Hepatocyte (in vitro differentiated cells): ENCODE results near the gene E2F1. TPM values are rescaled to one million over a fixed set of nuclear protein-coding genes. Genes with fewer than 3 reads are reported as not detected.

Source experiments
- DNase-seq: peaks from one replicate; pipeline ENCODE4 v3.0.0-alpha.2; 2016; ENCODE audit warnings: low spot score
- H2AFZ ChIP-seq: fragments of 200-600 bp; sonication (generic); 2 replicates; pipeline ENCODE4 v1.6.0; 2016; ENCODE audit warnings: antibody characterized with exemption, mild to moderate bottlenecking
- H3K27ac ChIP-seq: fragments of 200-600 bp; sonication (generic); 2 replicates; pipeline ENCODE4 v1.5.1; 2016; ENCODE audit warnings: mild to moderate bottlenecking
- H3K27me3 ChIP-seq: fragments of 200-600 bp; sonication (generic); 2 replicates; pipeline ENCODE4 v1.6.1; 2016
- H3K36me3 ChIP-seq: fragments of 200-600 bp; sonication (generic); replicated peaks from 2 replicates; pipeline ENCODE4 v1.5.1; 2016; ENCODE audit warnings: low read depth; ENCODE audit not compliant: insufficient read depth
- H3K4me1 ChIP-seq: fragments of 200-600 bp; sonication (generic); 2 replicates; pipeline ENCODE4 v1.5.1; 2016; ENCODE audit warnings: mild to moderate bottlenecking, moderate library complexity; ENCODE audit not compliant: insufficient read depth
- H3K4me2 ChIP-seq: fragments of 200-600 bp; sonication (generic); 2 replicates; pipeline ENCODE4 v1.6.0; 2016
- H3K4me3 ChIP-seq: fragments of 200-600 bp; sonication (generic); 2 replicates; pipeline ENCODE4 v1.5.1; 2016; ENCODE audit warnings: mild to moderate bottlenecking
- H3K79me2 ChIP-seq: fragments of 200-600 bp; sonication (generic); 2 replicates; pipeline ENCODE4 v1.6.0; 2017; ENCODE audit warnings: mild to moderate bottlenecking
- H3K9me2 ChIP-seq: fragments of 200-600 bp; sonication (generic); replicated peaks from 2 replicates; pipeline ENCODE4 v1.6.0; 2017; ENCODE audit warnings: mild to moderate bottlenecking; ENCODE audit not compliant: insufficient read depth
- H3K9me3 ChIP-seq: fragments of 200-600 bp; sonication (generic); 2 replicates; pipeline ENCODE4 v1.5.1; 2016; ENCODE audit warnings: low read depth, mild to moderate bottlenecking
- H4K20me1 ChIP-seq: fragments of 200-600 bp; sonication (generic); 2 replicates; pipeline ENCODE4 v1.6.0; 2016; ENCODE audit warnings: mild to moderate bottlenecking; ENCODE audit not compliant: insufficient read depth, poor library complexity, severe bottlenecking
- EZH2 ChIP-seq: fragments of 200-600 bp; sonication (generic); IDR thresholded peaks from 2 replicates; pipeline ENCODE4 v1.6.1; 2016; ENCODE audit warnings: antibody characterized with exemption, mild to moderate bottlenecking, borderline replicate concordance
- EZH2phosphoT487 ChIP-seq: fragments of 200-600 bp; sonication (generic); IDR thresholded peaks from one replicate; pipeline ENCODE4 v1.6.1; 2018; ENCODE audit warnings: antibody characterized with exemption, mild to moderate bottlenecking, low read depth, moderate library complexity; ENCODE audit not compliant: unreplicated experiment, severe bottlenecking
- WGBS: methylation state at CpG from one replicate; pipeline ENCODE4 v1.1.6; 2016; ENCODE audit warnings: low lambda C conversion rate; ENCODE audit errors: missing lambda C conversion rate; 5-methylcytosine and 5-hydroxymethylcytosine counted together
- polyA plus RNA-seq: library from polyadenylated mRNA; unstranded; fragments of >200 nt; fragmentation: Nextera tagmentation; extraction: Ambion mirVana; gene quantifications from 2 replicates; pipeline ENCODE4 v1.2.1, GENCODE V29; 2016
- total RNA-seq: library from RNA; depleted of rRNA; stranded (reverse); fragments of >200 nt; gene quantifications from 2 replicates; pipeline ENCODE4 v1.2.3, GENCODE V29; 2014
- TF ChIP-seq, protein P1 (sequence below): fragments of 200-600 bp; sonication (generic); IDR thresholded peaks from 2 replicates; pipeline ENCODE4 v1.5.1; 2016; ENCODE audit warnings: antibody characterized with exemption, mild to moderate bottlenecking; ENCODE audit not compliant: poor library complexity

E2F1 gene
- total and polyA plus RNA-seq, 2 experiments from 2014 or later: 9.1 to 11.8 TPM

DNA sequence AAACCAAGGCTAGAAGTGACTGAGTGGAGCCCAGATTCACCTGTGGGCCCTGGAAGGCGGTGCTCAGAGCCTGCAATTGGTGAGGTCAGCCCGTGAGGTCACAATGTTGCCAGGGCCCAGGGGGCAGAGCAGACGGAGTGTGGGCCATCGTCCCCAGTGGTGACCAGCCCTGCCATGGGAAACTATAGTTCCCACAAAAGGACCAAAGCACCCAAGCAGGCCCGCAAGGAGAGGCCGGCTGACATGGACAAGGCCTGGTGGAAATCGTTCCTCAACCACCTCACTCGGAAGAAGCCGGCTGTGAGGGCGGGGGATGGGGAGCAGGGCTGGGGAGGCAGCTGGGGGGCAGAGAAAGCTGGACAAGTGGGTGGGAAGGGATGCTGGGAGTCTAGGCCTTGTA, 24.0 kb downstream of the E2F1 start, which contains the start of gene C20orf144:
TSS of gene C20orf144 (plus strand) at position 156 of the 400 bp plus-strand sequence. CDS start at position 175, 19 bp downstream.
- H2AFZ ChIP-seq: peak within 1 kb of the TSS; percentile 88
- peaks cover 10% of the 10 kb centered on the region for H3K79me2 ChIP-seq
- H3K4me3 ChIP-seq: peak within 1 kb of the TSS; percentile 88
- TF ChIP-seq, protein P1, sequence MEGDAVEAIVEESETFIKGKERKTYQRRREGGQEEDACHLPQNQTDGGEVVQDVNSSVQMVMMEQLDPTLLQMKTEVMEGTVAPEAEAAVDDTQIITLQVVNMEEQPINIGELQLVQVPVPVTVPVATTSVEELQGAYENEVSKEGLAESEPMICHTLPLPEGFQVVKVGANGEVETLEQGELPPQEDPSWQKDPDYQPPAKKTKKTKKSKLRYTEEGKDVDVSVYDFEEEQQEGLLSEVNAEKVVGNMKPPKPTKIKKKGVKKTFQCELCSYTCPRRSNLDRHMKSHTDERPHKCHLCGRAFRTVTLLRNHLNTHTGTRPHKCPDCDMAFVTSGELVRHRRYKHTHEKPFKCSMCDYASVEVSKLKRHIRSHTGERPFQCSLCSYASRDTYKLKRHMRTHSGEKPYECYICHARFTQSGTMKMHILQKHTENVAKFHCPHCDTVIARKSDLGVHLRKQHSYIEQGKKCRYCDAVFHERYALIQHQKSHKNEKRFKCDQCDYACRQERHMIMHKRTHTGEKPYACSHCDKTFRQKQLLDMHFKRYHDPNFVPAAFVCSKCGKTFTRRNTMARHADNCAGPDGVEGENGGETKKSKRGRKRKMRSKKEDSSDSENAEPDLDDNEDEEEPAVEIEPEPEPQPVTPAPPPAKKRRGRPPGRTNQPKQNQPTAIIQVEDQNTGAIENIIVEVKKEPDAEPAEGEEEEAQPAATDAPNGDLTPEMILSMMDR: no peak
- no peak for TF ChIP-seq EZH2phosphoT487
- TF ChIP-seq EZH2: no peak
- H3K27me3 ChIP-seq: no peaks in the 10 kb centered on the region
- WGBS: 94% methylated on average over 10 of the region's 10 CpGs
- peak within 1 kb of the TSS; percentile 95 for H3K27ac ChIP-seq
- no peaks in the 10 kb centered on the region for H3K36me3 ChIP-seq
- no peaks in the 10 kb centered on the region for H3K9me2 ChIP-seq
- H3K9me3 ChIP-seq: no peaks in the 10 kb centered on the region
- H4K20me1 ChIP-seq: no peaks in the 10 kb centered on the region
- H3K4me2 ChIP-seq: peak within 1 kb of the TSS; percentile 97
- DNase-seq: no peak
- peaks cover 14% of the 10 kb centered on the region for H3K4me1 ChIP-seq

DNA sequence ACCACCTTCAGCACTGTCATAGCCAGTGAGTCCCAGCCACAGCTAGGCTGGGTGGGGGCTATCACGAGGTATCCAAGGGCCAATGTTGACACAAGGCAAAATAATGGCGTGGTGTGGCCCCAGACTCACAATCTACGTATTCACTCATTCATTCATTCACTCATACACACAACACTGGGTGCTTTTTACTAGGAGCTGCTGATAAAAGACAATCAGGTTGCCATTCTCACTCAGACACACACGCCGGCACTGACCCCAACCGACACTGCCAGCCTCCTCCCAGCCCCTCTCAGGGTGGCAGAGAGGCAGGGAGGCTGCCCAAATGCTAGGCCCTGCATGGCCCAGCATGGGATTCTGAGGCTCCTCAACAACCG, 25.5 kb downstream of the E2F1 start:
- no peaks in the 10 kb centered on the region for H3K36me3 ChIP-seq
- peaks cover 10% of the 10 kb centered on the region for H3K79me2 ChIP-seq
- 91% methylated on average over 7 of the region's 7 CpGs for WGBS
- peaks cover 14% of the 10 kb centered on the region for H3K4me1 ChIP-seq
- no peaks in the 10 kb centered on the region for H3K9me3 ChIP-seq
- H3K9me2 ChIP-seq: no peaks in the 10 kb centered on the region
- TF ChIP-seq, protein P1: no peak
- TF ChIP-seq EZH2phosphoT487 (no peak), EZH2 (no peak)
- no peak overlapping the region for H2AFZ ChIP-seq
- H3K27ac ChIP-seq: no peak overlapping the region
- no peaks in the 10 kb centered on the region for H4K20me1 ChIP-seq
- no peak overlapping the region for H3K4me3 ChIP-seq
- no peak overlapping the region for H3K4me2 ChIP-seq
- DNase-seq: no peak
- no peaks in the 10 kb centered on the region for H3K27me3 ChIP-seq

DNA sequence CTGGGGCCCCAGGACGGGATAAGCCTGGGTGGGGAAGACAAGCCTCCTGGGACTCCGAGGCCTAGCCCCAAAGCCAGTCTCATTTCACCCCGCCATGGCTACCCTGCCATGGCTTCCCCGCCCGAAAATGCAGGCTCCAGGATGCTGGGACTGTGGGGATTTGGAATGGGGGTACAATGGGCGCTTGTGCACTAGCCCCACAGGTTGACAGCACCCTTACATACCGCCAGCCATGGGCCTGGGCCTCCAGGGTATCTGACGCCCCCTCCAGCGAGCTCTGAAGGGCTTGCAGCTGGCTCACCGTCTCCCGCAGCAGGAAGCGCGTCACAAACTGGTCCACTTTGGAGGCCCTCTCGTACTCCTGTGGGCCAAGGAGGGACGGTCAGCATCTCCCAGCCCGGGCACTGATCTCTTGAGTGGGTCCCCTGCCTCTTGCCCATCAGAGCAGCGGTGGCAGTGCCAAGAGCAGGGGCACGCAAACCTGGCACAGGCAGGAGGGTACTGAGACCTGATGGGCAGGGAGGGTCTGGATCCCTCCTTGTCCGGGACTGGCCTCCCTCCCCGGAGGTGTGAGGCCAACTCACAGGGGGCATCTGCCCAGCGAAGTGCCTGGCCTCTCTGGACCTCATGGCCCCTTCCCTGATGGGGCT, 26.0 kb downstream of the E2F1 start:
- Histone ChIP-seq H3K4me2 (no peak overlapping the region), H4K20me1 (no peaks in the 10 kb centered on the region), H3K4me1 (peaks cover 16% of the 10 kb centered on the region), H3K36me3 (no peaks in the 10 kb centered on the region), H3K27me3 (no peaks in the 10 kb centered on the region), H3K79me2 (peaks cover 10% of the 10 kb centered on the region), H3K9me2 (no peaks in the 10 kb centered on the region), H3K9me3 (no peaks in the 10 kb centered on the region), H3K27ac (no peak overlapping the region), H2AFZ (no peak overlapping the region), H3K4me3 (no peak overlapping the region)
- TF ChIP-seq EZH2phosphoT487: no peak
- TF ChIP-seq EZH2: no peak
- TF ChIP-seq, protein P1: no peak
- 98% methylated on average over 21 of the region's 21 CpGs for WGBS
- DNase-seq: no peak
